Suprapubic skin (tissue), 4 donors: ENCODE data around the gene OR6K2. TPM values are rescaled to one million over a fixed set of nuclear protein-coding genes. Genes with fewer than 3 reads are reported as not detected.

Experiments
- DNase-seq, 2 donors: peaks; one replicate each; pipeline ENCODE4 v3.0.0-alpha.2; 2019; ENCODE audit warnings: low spot score in 2 of 2
- H3K27ac ChIP-seq: fragments of 200-600 bp; sonication (generic); one replicate; pipeline ENCODE4 v1.5.1; 2019
- H3K27me3 ChIP-seq: fragments of 200-600 bp; sonication (generic); one replicate; pipeline ENCODE4 v1.5.1; 2019
- H3K36me3 ChIP-seq: fragments of 200-600 bp; sonication (generic); one replicate; pipeline ENCODE4 v1.5.1; 2019
- H3K4me1 ChIP-seq: fragments of 200-600 bp; sonication (generic); one replicate; pipeline ENCODE4 v1.5.1; 2019
- H3K4me3 ChIP-seq: fragments of 200-600 bp; sonication (generic); one replicate; pipeline ENCODE4 v1.5.1; 2019; ENCODE audit warnings: mild to moderate bottlenecking
- H3K9me3 ChIP-seq: fragments of 200-600 bp; sonication (generic); one replicate; pipeline ENCODE4 v1.5.1; 2019
- CTCF ChIP-seq, 2 donors: fragments of 200-600 bp in 1 of 2; fragments of 450-650 bp in 1 of 2; sonication (generic) in 1 of 2; IDR thresholded peaks; one replicate each; pipeline ENCODE4 v1.5.1; 2016 to 2019; ENCODE audit warnings: antibody characterized with exemption in 2 of 2, mild to moderate bottlenecking in 1 of 2, moderate library complexity in 1 of 2
- EP300 ChIP-seq: sonication (generic); formaldehyde crosslinking; IDR thresholded peaks from one replicate; pipeline ENCODE4 v1.6.1; 2017; ENCODE audit warnings: antibody characterized with exemption
- POLR2A ChIP-seq, 2 donors: fragments of 450-650 bp; IDR thresholded peaks; one replicate each; pipeline ENCODE4 v1.6.1; 2017; ENCODE audit warnings: antibody characterized with exemption in 2 of 2, mild to moderate bottlenecking in 2 of 2, moderate library complexity in 2 of 2
- POLR2AphosphoS5 ChIP-seq, 3 donors: sonication (generic); formaldehyde crosslinking; IDR thresholded peaks; one replicate each; pipeline ENCODE4 v1.6.1; 2017; ENCODE audit warnings: antibody characterized with exemption in 3 of 3
- WGBS: methylation state at CpG from one replicate; pipeline ENCODE4 v1.1.5; 2018; 5-methylcytosine and 5-hydroxymethylcytosine counted together
- total RNA-seq, 4 donors: library from RNA; depleted of rRNA; stranded (reverse); fragments of >200 nt; gene quantifications; one replicate each; pipeline ENCODE4 v1.1.0, GENCODE V29; 2016

The OR6K2 gene
- total RNA-seq, 4 donors from 2014 or later = not detected

- H3K36me3 ChIP-seq = no peaks in the 10 kb centered on the region
- no peak overlapping the region for H3K27ac ChIP-seq
- no peaks in the 10 kb centered on the region for H3K4me1 ChIP-seq
- no peaks in the 10 kb centered on the region for H3K9me3 ChIP-seq
- no peak overlapping the region for H3K4me3 ChIP-seq
- no peak for TF ChIP-seq POLR2AphosphoS5 (IDR thresholded peaks at IDR 0.05)
- no peak for TF ChIP-seq POLR2A (IDR thresholded peaks at IDR 0.05)
- no peak for TF ChIP-seq CTCF (IDR thresholded peaks at IDR 0.05)
- no peak for TF ChIP-seq EP300
- H3K27me3 ChIP-seq = peaks cover 3% of the 10 kb centered on the region
- DNase-seq = no peak
- 32% methylated on average over 3 of the region's 3 CpGs for WGBS
Measured at GRCh38 chr1:158728510-158729225, 28.2 kb upstream of the OR6K2 start.

DNA sequence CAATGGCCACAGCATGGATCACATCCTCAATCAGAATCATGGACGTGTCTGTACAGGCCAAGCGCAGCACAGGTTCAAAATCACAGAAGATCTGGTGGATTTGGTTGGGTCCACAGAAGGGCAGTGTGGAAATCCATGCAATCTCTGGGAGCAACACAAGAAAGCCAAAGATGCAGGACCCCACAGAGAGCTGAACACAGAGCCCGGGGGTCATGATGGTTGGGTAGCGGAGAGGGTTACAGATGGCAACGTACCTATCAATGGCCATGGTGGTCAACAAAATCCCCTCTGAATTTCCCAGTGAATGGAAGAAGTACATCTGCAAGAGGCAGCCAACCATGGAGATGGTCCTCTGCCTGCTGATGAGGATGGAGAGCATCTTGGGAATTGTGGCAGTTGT, 24.0 kb upstream of the OR6K2 start:
- Histone ChIP-seq H3K36me3 (no peaks in the 10 kb centered on the region), H3K9me3 (no peaks in the 10 kb centered on the region), H3K27ac (no peak overlapping the region), H3K4me1 (no peaks in the 10 kb centered on the region), H3K4me3 (no peak overlapping the region), H3K27me3 (no peaks in the 10 kb centered on the region)
- DNase-seq = no peak
- TF ChIP-seq POLR2AphosphoS5 (IDR thresholded peaks at IDR 0.05) (no peak), POLR2A (IDR thresholded peaks at IDR 0.05) (no peak), CTCF (IDR thresholded peaks at IDR 0.05) (no peak), EP300 (no peak)
- 99% methylated on average over 5 of the region's 5 CpGs for WGBS

GRCh38 chr1:158720620-158721019, 20.2 kb upstream of the OR6K2 start, which contains the start of gene OR6K3:
OR6K3 (minus strand) TSS chr1:158720720; CDS start chr1:158718115, 2,605 bp downstream.
- DNase-seq = no peak
- no peaks in the 10 kb centered on the region for H3K27me3 ChIP-seq
- H3K4me1 ChIP-seq = no peaks in the 10 kb centered on the region
- no peaks in the 10 kb centered on the region for H3K9me3 ChIP-seq
- H3K27ac ChIP-seq = no peak within 1 kb of the TSS
- H3K4me3 ChIP-seq = no peak within 1 kb of the TSS
- no peaks in the 10 kb centered on the region for H3K36me3 ChIP-seq
- no peak for TF ChIP-seq POLR2AphosphoS5 (IDR thresholded peaks at IDR 0.05)
- no peak for TF ChIP-seq EP300
- 86% methylated on average over 2 of the region's 2 CpGs for WGBS

DNA sequence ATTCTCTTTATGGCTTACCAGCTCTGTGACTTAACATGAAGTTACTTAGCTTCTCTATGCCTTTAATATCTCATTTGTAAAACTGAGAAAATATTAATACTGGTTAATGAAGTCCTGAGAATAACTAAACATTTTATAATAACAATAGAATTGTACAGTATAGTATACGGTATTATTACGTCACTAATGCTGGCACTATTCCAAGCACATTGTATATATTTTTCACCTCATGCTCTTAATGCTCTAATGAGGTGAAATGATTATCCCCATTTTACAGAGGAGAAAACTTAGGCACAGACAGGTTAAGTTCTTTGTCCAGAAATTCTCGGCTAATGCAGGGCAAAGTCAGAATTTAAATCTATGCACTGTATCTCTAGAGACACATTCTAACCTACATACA, 19.2 kb upstream of the OR6K2 start:
- Histone ChIP-seq H3K27ac (no peak overlapping the region), H3K4me1 (no peaks in the 10 kb centered on the region), H3K9me3 (no peaks in the 10 kb centered on the region), H3K36me3 (no peaks in the 10 kb centered on the region), H3K27me3 (no peaks in the 10 kb centered on the region), H3K4me3 (no peak overlapping the region)
- TF ChIP-seq EP300 (no peak), POLR2AphosphoS5 (IDR thresholded peaks at IDR 0.05) (no peak), CTCF (IDR thresholded peaks at IDR 0.05) (no peak), POLR2A (IDR thresholded peaks at IDR 0.05) (no peak)
- WGBS = 52% methylated on average over 3 of the region's 3 CpGs
- DNase-seq = no peak

DNA sequence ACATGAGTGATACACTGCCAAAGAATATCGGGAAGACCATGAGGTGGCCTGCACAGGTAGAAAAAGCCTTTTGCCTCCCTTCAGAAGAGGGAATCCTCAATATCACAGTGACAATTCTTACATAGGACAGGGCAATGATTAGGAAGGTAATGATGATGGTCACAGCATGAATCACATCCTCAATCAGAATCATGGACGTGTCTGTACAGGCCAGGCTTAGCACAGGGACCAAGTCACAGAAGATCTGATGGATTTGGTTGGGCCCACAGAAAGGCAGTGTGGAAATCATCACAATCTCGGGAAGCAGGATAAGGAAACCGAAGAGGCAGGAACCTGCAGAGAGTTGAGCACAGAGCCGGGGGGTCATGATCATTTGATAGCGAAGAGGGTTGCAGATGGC, 16.9 kb upstream of the OR6K2 start:
- Histone ChIP-seq H3K4me1 (no peaks in the 10 kb centered on the region), H3K4me3 (no peak overlapping the region), H3K36me3 (no peaks in the 10 kb centered on the region), H3K27me3 (no peaks in the 10 kb centered on the region), H3K27ac (no peak overlapping the region), H3K9me3 (no peaks in the 10 kb centered on the region)
- 91% methylated on average over 6 of the region's 6 CpGs for WGBS
- no peak for DNase-seq
- TF ChIP-seq EP300 = no peak
- TF ChIP-seq CTCF (IDR thresholded peaks at IDR 0.05) = no peak
- no peak for TF ChIP-seq POLR2A (IDR thresholded peaks at IDR 0.05)
- TF ChIP-seq POLR2AphosphoS5 (IDR thresholded peaks at IDR 0.05) = no peak
